Measurements from ENCODE around the gene CROCC2.

CROCC2 gene

GRCh38 chr2:241017228-241017940, 111.2 kb downstream of the CROCC2 start:
- CTCF ChIA-PET = no interaction called here
- no peak for DNase-seq (ENCODE audit: low read depth, low spot score)
- H3K4me3 ChIP-seq (ENCODE audit: low read depth, low read length) = no peak overlapping the region
- POLR2A ChIA-PET = no interaction called here
- TF ChIP-seq CTCF (IDR thresholded peaks at IDR 0.05; ENCODE audit: insufficient read depth, low read length, missing control alignments) = no peak

- TF ChIP-seq CTCF (IDR thresholded peaks at IDR 0.05; ENCODE audit: insufficient read depth, low read length, missing control alignments) = no peak
- H3K4me3 ChIP-seq (ENCODE audit: low read depth, low read length) = no peak overlapping the region
- CTCF ChIA-PET = no interaction called here
- no peak for DNase-seq (ENCODE audit: low read depth, low spot score)
- POLR2A ChIA-PET = interaction anchor here (0.7 kb wide), 1 partner anchor 8 kb away, joined by 3 read pairs; no protein-coding TSS in a partner anchor
Observed at GRCh38 chr2:241018051-241018891, 112.1 kb downstream of the CROCC2 start.

DNA sequence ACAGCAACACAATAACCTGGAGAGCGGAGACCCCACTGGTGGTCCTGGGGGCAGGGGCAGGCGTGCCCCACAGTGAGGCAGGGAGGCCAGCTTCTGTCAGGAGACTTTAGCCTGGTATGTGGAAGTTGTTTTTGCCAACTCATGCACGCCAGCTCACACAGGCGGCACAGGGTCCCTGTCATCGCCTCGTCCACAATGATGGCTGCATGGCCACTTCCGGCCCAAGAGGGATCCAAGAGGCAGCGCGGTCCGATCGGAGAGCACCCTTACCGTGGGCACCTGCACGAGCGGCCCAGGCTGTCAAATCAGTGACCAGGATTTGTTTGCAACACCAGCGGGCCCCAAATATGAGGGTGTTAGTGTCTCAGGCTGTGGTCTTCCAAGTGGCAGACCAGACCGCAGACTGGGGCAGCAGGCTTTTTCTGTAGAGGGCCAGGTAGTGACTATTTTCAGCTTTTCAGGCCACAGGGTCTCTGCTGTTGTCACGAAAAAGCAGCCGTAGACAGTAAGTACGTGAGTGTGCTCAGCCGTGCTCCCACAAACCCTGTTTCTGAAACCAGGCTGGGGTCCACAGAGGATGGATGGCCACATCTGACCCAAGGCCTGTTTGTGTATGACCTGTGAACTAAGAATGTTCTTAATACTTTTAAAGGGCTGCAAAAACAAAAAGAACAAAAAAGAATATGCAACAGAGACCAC, 113.5 kb downstream of the CROCC2 start:
- POLR2A ChIA-PET = no interaction called here
- no peak for TF ChIP-seq CTCF (IDR thresholded peaks at IDR 0.05; ENCODE audit: insufficient read depth, low read length, missing control alignments)
- H3K4me3 ChIP-seq (ENCODE audit: low read depth, low read length) = no peak overlapping the region
- DNase-seq (ENCODE audit: low read depth, low spot score) = no peak
- CTCF ChIA-PET = no interaction called here

DNA sequence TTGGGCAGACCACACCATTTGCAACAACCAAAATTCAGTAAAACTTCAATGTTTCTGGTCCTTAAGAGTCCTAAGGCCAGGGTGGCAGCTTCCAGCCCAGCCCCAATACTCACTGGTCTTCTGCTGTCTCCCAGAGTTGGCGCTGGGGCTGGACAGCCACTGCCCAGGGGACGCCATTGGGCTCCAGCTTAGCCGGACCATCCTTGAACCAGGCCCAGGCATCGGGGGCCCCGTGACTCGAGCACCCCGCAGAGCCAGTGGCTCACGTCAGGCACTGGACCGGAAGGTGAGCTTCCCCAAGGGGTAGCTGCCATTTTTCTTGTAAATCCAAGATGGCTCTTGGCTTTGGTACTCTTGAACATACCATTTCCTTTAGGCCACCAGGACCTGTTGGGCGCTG, 114.1 kb downstream of the CROCC2 start:
- CTCF ChIA-PET = no interaction called here
- H3K4me3 ChIP-seq (ENCODE audit: low read depth, low read length) = no peak overlapping the region
- no peak for DNase-seq (ENCODE audit: low read depth, low spot score)
- no peak for TF ChIP-seq CTCF (IDR thresholded peaks at IDR 0.05; ENCODE audit: insufficient read depth, low read length, missing control alignments)
- POLR2A ChIA-PET = no interaction called here

GRCh38 chr2:241020629-241021190, 114.6 kb downstream of the CROCC2 start:
- no peak overlapping the region for H3K4me3 ChIP-seq (ENCODE audit: low read depth, low read length)
- DNase-seq (ENCODE audit: low read depth, low spot score) = no peak
- CTCF ChIA-PET = no interaction called here
- POLR2A ChIA-PET = no interaction called here
- no peak for TF ChIP-seq CTCF (IDR thresholded peaks at IDR 0.05; ENCODE audit: insufficient read depth, low read length, missing control alignments)
